Measurements from ENCODE around the gene TRMU. TPM values are rescaled to one million over a fixed set of nuclear protein-coding genes. Genes with fewer than 3 reads are reported as not detected.

The TRMU gene
- total and polyA plus RNA-seq, 2 of the 8 experiments (the other 6 are each of a cell fraction or from before 2014, with no cell fraction given), result 43.4 to 70.6 TPM

DNA sequence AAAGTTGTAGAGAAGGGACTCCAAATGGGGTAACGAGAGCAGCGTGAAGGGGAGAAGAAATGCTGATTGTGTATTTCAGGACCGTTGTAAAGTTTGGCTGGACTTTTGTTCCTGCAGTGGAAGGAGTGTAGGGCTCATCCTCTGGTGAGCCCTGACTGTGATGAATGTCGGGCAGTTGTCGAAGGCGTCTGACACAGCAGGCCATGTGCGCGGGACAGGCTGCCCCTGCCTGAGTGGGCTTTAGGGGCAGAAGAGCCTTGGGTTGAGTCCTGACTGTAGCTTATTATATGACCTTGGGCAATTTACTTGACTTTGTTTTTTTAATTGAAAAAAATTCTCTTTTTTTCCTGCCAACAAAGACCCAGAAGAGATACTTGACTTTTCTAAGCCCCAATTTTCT, 3.1 kb downstream of the TRMU start:
- H4K8ac ChIP-seq (ENCODE audit: extremely low read depth, insufficient read depth, low read length), result no peak overlapping the region
- no peaks in the 10 kb centered on the region for H3K9me3 ChIP-seq (ENCODE audit: insufficient read depth in 2 of 2, low read depth in 1 of 2, low read length in 1 of 2)
- H3K23me2 ChIP-seq (ENCODE audit: low read depth, low read length), result 0 out of 2 replicates have a peak, but pooled peaks cover 2% of the 10 kb centered on the region
- H2BK5ac ChIP-seq (ENCODE audit: low read depth, low read length), result no peak overlapping the region
- no peak overlapping the region for H2BK20ac ChIP-seq (ENCODE audit: low read length)
- H2BK12ac ChIP-seq (ENCODE audit: low read depth, low read length), result no peak overlapping the region
- H2BK120ac ChIP-seq (replicated peaks; ENCODE audit: low read depth, low read length), result no peak overlapping the region
- H4K5ac ChIP-seq (ENCODE audit: insufficient read length, low read depth, low read length), result no peak overlapping the region
- H3K4me2 ChIP-seq (ENCODE audit: insufficient read depth in 1 of 2, low read depth in 2 of 2, low read length in 2 of 2), result no peak overlapping the region
- POLR2A ChIA-PET (ENCODE audit: partially characterized antibody), result interaction anchor here (1.0 to 2.0 kb wide), 4 partner anchors 12 to 195 kb away, joined by 3 to 6 read pairs (median 3); no protein-coding TSS in a partner anchor
- peaks cover 7 to 13% of the 10 kb centered on the region in 2 experiments for H4K20me1 ChIP-seq (replicated peaks in 1 of 2; ENCODE audit: control insufficient read depth in 1 of 2, insufficient read depth in 2 of 2, low read length in 2 of 2)
- H2AFZ ChIP-seq (ENCODE audit: low read length), result no peak overlapping the region
- peaks cover 15 to 51% (median 31%) of the 10 kb centered on the region in 4 experiments for H3K36me3 ChIP-seq (ENCODE audit: control insufficient read depth in 2 of 4, insufficient read depth in 4 of 4, low read length in 3 of 4)
- H3K9ac ChIP-seq (replicated peaks in 1 of 4; ENCODE audit: extremely low read depth in 1 of 4, low read depth in 3 of 4, low read length in 3 of 4), result no peak overlapping the region
- no peak overlapping the region for H3K4ac ChIP-seq (replicated peaks; ENCODE audit: insufficient read length, low read depth, low read length)
- H3K27ac ChIP-seq (ENCODE audit: low read depth, low read length), result no peak overlapping the region
- CTCF ChIA-PET (ENCODE audit: partially characterized antibody), result interaction anchor here (0.9 to 1.9 kb wide), 2 partner anchors 23 to 29 kb away, joined by 3 to 7 read pairs; no protein-coding TSS in a partner anchor
- H3K56ac ChIP-seq (replicated peaks; ENCODE audit: insufficient read length, low read depth, low read length), result no peak overlapping the region
- H2AK5ac ChIP-seq (ENCODE audit: low read depth, low read length), result no peak overlapping the region
- H3K27me3 ChIP-seq (replicated peaks in 1 of 4; ENCODE audit: control insufficient read depth in 3 of 4, extremely low read depth in 1 of 4, insufficient read depth in 3 of 4, low read length in 3 of 4), result no peaks in the 10 kb centered on the region
- no peak overlapping the region for H3K4me3 ChIP-seq (ENCODE audit: extremely low read depth in 1 of 4, insufficient read depth in 2 of 4, low read depth in 3 of 4, low read length in 4 of 4)
- peaks cover 12% of the 10 kb centered on the region for H3K79me1 ChIP-seq (ENCODE audit: low read depth, low read length)
- H3K23ac ChIP-seq (ENCODE audit: insufficient read length), result no peak overlapping the region
- FAIRE-seq (no peak), DNase-seq (ENCODE audit: low read depth in 1 of 2, low spot score in 2 of 2) (no peak)
- peaks cover 9 to 35% of the 10 kb centered on the region in 2 experiments for H3K79me2 ChIP-seq (ENCODE audit: control insufficient read depth in 1 of 2, insufficient read depth in 2 of 2, low read length in 2 of 2)
- no peak overlapping the region for H4K91ac ChIP-seq (replicated peaks; ENCODE audit: insufficient read length, low read length)
- no peak overlapping the region for H3K18ac ChIP-seq (ENCODE audit: extremely low read depth, low read length)
- H2BK15ac ChIP-seq (ENCODE audit: low read length), result no peak overlapping the region
- WGBS, 2 experiments (ENCODE audit: extremely low coverage in 1 of 2, insufficient coverage in 1 of 2, insufficient read length in 1 of 2, insufficient replicate concordance in 2 of 2, low coverage in 1 of 2, low lambda C conversion rate in 2 of 2, missing lambda C conversion rate in 1 of 2), result 89% methylated on average over 8 of the region's 8 CpGs; no CpG with 5 or more reads in 1 of the 2 experiments
- no peak overlapping the region for H3K14ac ChIP-seq (ENCODE audit: insufficient read length)
- peaks cover 0 to 4% (median 3%) of the 10 kb centered on the region in 4 experiments; a peak in 3 of 7 replicates for H3K4me1 ChIP-seq (replicated peaks in 1 of 4; ENCODE audit: control insufficient read depth in 3 of 4, insufficient read depth in 4 of 4, low read length in 3 of 4)
- TF ChIP-seq EGR1 (IDR thresholded peaks at IDR 0.05; ENCODE audit: borderline replicate concordance, low read depth, low read length), result no peak
- no peak for TF ChIP-seq GABPA (IDR thresholded peaks at IDR 0.05; ENCODE audit: borderline replicate concordance, insufficient read depth, low read length)
- no peak for TF ChIP-seq FOSL1 (IDR thresholded peaks at IDR 0.05; ENCODE audit: insufficient read depth, low read depth, low read length)
- no peak for TF ChIP-seq RXRA (IDR thresholded peaks at IDR 0.05; ENCODE audit: insufficient read depth, low read depth, low read length)
- TF ChIP-seq TCF12 (IDR thresholded peaks at IDR 0.05; ENCODE audit: low read depth, low read length), result no peak
- TF ChIP-seq GTF2F1 (IDR thresholded peaks at IDR 0.05; ENCODE audit: borderline replicate concordance, low read depth, low read length), result no peak
- TF ChIP-seq E2F6 (IDR thresholded peaks at IDR 0.05), result no peak
- TF ChIP-seq TBP (IDR thresholded peaks at IDR 0.05; ENCODE audit: low read depth, low read length), result no peak
- TF ChIP-seq SP2 (IDR thresholded peaks at IDR 0.05; ENCODE audit: low read length), result no peak
- TF ChIP-seq SIX5 (IDR thresholded peaks at IDR 0.05; ENCODE audit: low read depth, low read length), result no peak
- no peak for TF ChIP-seq POLR2AphosphoS5 (IDR thresholded peaks at IDR 0.05; ENCODE audit: low read depth, low read length)
- TF ChIP-seq CREB1 (IDR thresholded peaks at IDR 0.05), result no peak
- no peak for TF ChIP-seq BRCA1 (IDR thresholded peaks at IDR 0.05; ENCODE audit: low read depth, low read length)
- TF ChIP-seq KDM4A (IDR thresholded peaks at IDR 0.05; ENCODE audit: low read depth, low read length, severe bottlenecking), result no peak
- no peak for TF ChIP-seq KDM1A (IDR thresholded peaks at IDR 0.05; ENCODE audit: borderline replicate concordance, low read length)
